Measurements from ENCODE around the gene SEPSECS. TPM values are rescaled to one million over a fixed set of nuclear protein-coding genes. Genes with fewer than 3 reads are reported as not detected.
A peak's percentile ranks its signal among the peaks of the same experiment; 100 is the strongest.

SEPSECS gene
- 6.2 and 6.8 TPM in 2 replicates for polyA plus RNA-seq (2014; cell fraction: cytosol; rRNA removed)
- polyA plus RNA-seq (2014; cell fraction: nucleus; rRNA removed), result 5.8 and 7.0 TPM in 2 replicates

DNA sequence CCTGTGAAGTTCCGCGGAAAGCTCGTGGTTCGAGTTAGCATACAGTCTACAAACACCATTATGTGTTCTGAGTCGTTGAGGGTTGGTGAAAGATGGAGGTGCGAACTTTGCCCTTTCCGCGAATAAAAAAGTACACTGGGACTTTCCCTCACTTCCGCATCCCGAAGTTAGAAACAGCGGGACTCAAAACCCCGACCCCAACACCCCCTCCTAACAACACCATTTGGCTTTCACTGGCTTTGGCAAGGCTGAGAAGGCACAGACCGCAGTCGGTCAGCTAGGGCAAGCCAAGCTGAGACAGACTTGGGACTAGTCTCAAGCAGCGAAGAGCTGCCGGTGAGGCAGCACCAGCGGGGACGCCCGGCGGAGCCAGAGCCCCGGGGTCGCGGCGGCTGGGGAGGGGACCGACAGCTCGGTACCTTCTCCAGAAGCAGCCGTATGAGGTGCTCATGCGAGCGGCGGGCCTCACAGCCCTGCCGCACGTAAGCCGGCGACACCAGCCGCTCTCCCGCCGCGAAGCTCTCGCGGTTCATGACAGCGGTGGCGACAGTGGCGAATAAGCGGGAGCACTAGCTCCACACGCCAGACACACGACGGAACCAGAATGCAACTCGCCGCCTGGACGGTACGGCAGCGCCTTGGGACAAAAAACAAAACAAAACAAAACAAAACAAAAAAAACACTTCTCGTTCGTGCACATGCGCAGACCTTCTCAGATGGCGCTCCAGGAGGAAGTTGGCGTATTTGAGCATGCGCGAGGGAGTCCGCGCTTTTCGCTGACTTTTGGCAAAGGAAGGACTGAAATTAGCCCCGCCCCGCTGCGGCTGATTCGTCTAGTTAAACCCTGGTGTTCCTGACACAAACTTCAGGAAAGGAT lies at the start of gene SEPSECS:
Gene SEPSECS, minus strand, starts transcription at position 613 of the 877 bp plus-strand sequence. Its CDS starts 80 bp downstream, at position 533.
- DNase-seq (ENCODE audit: low spot score), result peak; percentile 95

GRCh38 chr4:25209702-25210101 lies 49.5 kb upstream of the SEPSECS start:
- DNase-seq (ENCODE audit: low spot score), result no peak

DNA sequence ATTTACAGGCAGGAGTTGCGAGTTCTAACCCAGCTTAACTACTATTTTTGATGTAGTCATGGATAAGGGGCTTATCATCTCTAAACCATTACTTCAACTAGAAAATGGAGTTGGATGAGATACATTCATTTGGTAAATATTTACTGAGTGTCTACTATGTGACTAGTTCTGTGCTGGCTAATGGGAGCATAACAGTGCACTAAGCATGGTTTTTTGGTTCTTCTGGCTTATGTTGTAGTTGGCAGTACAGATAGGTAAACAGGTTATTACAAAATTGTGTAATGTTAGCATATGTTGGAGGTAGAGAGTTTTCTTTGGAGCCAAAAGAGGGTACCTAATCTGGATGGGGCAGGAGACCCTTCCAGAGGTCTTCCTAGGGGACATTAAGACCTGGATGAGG lies 47.7 kb upstream of the SEPSECS start:
- DNase-seq (ENCODE audit: low spot score), result no peak

DNA sequence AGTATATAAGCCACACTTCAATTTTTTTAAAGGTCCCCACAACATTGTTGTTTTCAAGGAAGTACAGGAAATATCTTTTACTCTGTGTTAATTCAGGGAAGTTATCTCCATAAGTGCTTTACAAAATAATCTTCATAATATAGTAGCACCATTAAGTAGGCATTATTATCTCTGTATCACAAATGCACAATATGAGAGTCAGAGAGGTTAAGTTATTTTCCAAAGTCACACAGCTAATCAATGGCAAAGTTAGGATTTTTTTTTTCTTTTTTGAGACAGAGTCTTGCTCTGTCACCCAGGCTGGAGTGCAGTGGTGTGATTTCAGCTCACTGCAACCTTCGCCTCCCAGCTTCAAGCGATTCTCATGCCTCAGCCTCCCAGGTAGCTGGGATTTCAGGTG lies 38.5 kb upstream of the SEPSECS start:
- no peak for DNase-seq (ENCODE audit: low spot score)

GRCh38 chr4:25190407-25190806 lies 30.2 kb upstream of the SEPSECS start:
- DNase-seq (ENCODE audit: low spot score), result no peak

DNA sequence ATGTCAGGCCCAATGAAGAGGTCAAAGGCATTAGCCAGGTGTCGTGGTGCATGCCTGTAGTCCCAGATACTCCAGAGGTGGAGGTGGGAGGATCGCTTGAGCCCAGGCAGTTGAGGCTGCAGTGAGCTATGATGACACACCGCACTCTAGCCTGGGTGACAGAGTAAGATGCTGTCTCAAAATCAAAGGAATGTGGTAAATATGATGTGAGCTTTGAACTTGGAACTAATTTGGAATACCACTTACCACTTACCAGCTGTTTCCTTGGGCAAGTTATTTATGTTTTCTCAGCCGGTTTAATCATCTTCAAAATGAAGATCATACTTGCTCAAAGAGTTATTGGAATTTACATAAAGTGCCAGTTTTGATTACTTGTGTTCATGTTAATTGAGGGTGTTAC lies 23.8 kb upstream of the SEPSECS start:
- no peak for DNase-seq (ENCODE audit: low spot score)

DNA sequence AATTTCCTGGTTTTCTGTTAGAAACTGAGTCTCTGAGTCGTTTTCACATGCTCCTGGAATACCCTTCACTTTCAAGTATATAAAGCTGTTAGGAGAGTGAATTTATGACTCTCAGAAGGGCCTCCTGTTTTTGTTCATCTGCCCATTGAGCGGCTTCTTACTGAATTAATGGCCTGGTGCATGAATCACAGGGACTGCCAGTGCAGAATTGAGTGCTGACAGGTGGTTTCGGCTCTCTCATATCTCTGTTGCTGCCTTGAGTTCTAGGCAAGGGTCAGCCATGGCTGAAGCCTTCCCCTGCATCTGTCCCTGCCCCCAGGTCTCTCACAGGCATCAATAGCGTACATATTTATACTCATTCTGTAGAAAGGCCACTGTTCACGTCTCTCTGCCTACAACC lies 22.7 kb upstream of the SEPSECS start:
- no peak for DNase-seq (ENCODE audit: low spot score)

DNA sequence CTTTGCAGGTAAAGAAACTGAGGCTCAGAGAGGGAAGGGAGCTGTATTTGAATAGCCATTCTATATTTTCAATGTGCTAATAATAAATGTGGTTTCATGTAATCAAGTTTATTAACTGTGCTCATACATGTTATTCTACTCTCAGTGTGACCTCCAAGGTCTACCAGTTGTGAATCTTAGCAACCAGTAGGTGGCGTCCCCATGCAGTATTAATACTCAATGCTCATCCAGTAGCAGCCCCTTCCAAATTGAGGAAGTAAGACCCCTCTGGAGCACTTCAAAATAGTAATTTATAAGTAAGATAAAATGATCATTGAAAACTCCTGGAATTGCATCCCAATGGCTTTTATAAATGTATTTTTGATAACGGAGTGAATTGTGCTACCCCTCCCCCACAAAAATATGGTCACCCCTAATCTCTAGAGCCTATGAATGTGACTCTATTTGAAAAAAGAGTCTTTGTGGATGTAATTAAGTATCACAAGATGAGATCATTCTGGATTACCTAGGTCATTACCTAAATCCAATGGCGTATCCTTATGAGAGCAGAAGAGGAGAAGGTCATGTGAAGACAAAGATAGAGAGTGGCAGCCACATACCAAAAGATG lies 20.4 kb upstream of the SEPSECS start:
- DNase-seq (ENCODE audit: low spot score), result peak; percentile 45

GRCh38 chr4:25178838-25179261 lies 18.6 kb upstream of the SEPSECS start:
- no peak for DNase-seq (ENCODE audit: low spot score)

GRCh38 chr4:25177147-25177546 lies 16.9 kb upstream of the SEPSECS start:
- no peak for DNase-seq (ENCODE audit: low spot score)

GRCh38 chr4:25174674-25175073 lies 14.4 kb upstream of the SEPSECS start:
- DNase-seq (ENCODE audit: low spot score), result no peak

GRCh38 chr4:25172961-25173915 lies 13.0 kb upstream of the SEPSECS start:
- no peak for DNase-seq (ENCODE audit: low spot score)

GRCh38 chr4:25171201-25171865 lies 11.1 kb upstream of the SEPSECS start:
- DNase-seq (ENCODE audit: low spot score), result no peak

GRCh38 chr4:25169446-25169845 lies 9.2 kb upstream of the SEPSECS start:
- no peak for DNase-seq (ENCODE audit: low spot score)

DNA sequence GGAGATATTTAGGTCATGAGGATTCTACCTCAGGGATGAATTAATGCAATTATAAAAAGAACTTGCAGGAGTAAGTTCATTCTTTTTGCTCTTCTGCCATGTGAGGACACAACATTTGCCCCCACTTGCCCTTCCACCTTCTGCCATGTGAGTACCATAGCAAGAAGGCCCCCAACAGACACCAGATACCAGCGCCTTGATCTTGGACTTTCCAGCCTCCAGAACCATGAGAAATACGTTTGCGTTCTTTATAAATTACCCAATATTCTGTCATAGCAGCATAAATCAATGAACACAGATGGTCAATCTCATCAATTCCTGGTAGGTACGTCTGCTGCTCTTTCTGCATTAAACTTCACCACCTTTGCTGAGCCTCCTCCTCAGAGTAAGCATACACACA lies 5.7 kb upstream of the SEPSECS start:
- DNase-seq (ENCODE audit: low spot score), result no peak

DNA sequence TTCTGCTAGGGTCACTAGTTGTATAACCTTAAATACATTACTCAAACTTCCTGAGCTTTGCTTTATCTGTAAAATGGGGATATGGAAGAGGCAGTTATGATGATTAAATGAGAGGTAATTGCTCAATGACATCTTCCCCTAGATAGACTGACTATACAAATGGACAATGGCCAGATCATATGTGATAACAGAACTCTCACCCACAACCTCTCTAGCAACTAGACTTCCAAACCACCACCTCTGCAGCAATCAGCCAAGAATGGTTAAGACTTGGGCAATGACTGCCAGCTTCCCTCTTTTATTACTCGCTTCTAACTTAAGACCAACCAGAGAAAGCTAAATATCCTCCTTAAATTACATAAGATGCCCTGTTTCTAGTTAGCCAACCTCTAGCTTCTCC lies 2.9 kb upstream of the SEPSECS start:
- no peak for DNase-seq (ENCODE audit: low spot score)

GRCh38 chr4:25162566-25162965 lies 2.3 kb upstream of the SEPSECS start:
- no peak for DNase-seq (ENCODE audit: low spot score)

GRCh38 chr4:25161593-25161950 lies 1.3 kb upstream of the SEPSECS start:
- DNase-seq (ENCODE audit: low spot score), result no peak

- DNase-seq (ENCODE audit: low spot score), result no peak
These were observed 704 bp upstream of the SEPSECS start for GRCh38 chr4:25160714-25161592.

DNA sequence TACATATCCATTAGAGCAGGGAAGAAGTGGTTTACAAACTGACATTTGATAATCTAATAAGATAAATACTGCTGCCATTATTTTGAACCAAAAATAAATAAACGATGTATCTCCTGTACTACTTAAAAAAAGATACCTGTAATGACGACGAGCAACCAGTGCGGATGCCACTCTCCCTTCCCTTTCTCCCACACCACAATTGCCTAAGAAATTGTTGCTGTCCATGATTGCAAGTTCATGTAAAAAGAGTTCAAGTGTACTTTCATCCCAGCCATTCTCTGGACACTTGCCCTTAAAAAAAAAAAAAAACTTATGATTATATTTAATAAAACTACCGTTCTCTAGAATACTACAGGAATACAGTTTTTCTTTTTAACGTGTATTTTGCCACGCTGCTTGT lies 1.4 kb downstream of the SEPSECS start:
- DNase-seq (ENCODE audit: low spot score), result no peak
